Measurements from ENCODE around the gene PNN. TPM values are rescaled to one million over a fixed set of nuclear protein-coding genes. Genes with fewer than 3 reads are reported as not detected.
"Not testable (repeated sequence)": the region's sequence is repeated elsewhere in the genome, so short reads cannot be mapped to it uniquely, and the experiment has no call there.

Gene PNN
- total RNA-seq, 1 donor from 2014 or later = 12.9 TPM

DNA sequence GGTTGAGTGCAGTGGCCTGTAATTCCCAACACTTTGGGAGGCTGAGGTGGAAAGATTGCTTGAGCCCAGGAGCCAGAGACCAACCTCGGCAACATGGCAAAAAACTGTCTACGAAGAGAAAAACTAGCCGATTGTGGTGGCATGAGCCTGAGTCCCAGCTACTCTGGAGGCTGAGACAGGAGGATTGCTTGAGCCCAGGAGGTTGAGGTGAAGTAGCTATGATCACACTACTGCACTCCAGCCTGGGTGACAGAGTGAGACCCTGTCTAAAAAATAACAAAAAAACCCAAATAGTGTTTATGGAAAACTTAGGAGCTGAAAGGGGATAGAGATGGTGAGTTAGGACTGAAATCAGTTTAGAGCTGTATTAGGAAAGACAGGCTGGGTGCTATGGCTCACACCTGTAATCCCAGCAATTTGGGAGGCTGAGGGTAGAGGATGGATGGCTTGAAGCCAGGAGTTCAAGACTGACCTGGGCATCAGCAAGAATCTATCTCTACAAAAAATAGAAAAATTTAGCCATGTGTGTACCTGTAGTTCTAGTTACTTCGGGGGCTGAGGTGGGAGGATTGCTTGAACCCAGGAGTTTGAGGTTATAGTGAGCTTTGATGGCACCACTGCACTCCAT, 9.7 kb downstream of the PNN start:
- Histone ChIP-seq H3K27me3 (ENCODE audit: control insufficient read depth, insufficient read depth, low read length) (no peaks in the 10 kb centered on the region), H3K4me3 (ENCODE audit: low read depth, low read length) (no peak overlapping the region), H3K36me3 (ENCODE audit: control insufficient read depth, insufficient read depth, low read length) (peaks cover 16% of the 10 kb centered on the region)
- TF ChIP-seq CTCF (IDR thresholded peaks at IDR 0.05; ENCODE audit: insufficient read depth, low read length, severe bottlenecking) = no peak
- no peak for DNase-seq (ENCODE audit: low read depth)
- no peak for FAIRE-seq

- FAIRE-seq (no peak), DNase-seq (ENCODE audit: low read depth) (no peak)
- no peak for TF ChIP-seq CTCF (IDR thresholded peaks at IDR 0.05; ENCODE audit: insufficient read depth, low read length, severe bottlenecking)
- H3K27me3 ChIP-seq (ENCODE audit: control insufficient read depth, insufficient read depth, low read length) = no peaks in the 10 kb centered on the region
- no peak overlapping the region for H3K4me3 ChIP-seq (ENCODE audit: low read depth, low read length)
- peaks cover 15% of the 10 kb centered on the region for H3K36me3 ChIP-seq (ENCODE audit: control insufficient read depth, insufficient read depth, low read length)
These were observed 10.4 kb downstream of the PNN start for GRCh38 chr14:39185256-39186049.

GRCh38 chr14:39186941-39187525, 12.0 kb downstream of the PNN start:
- FAIRE-seq = no peak

GRCh38 chr14:39203659-39204606, 28.9 kb downstream of the PNN start:
- H3K4me3 ChIP-seq (ENCODE audit: low read depth, low read length) = no peak overlapping the region
- no peak for TF ChIP-seq CTCF (IDR thresholded peaks at IDR 0.05; ENCODE audit: insufficient read depth, low read length, severe bottlenecking)
- no peaks in the 10 kb centered on the region for H3K36me3 ChIP-seq (ENCODE audit: control insufficient read depth, insufficient read depth, low read length)
- FAIRE-seq (no peak), DNase-seq (ENCODE audit: low read depth) (peak; percentile 89)
- no peaks in the 10 kb centered on the region for H3K27me3 ChIP-seq (ENCODE audit: control insufficient read depth, insufficient read depth, low read length)

More at GRCh38 chr14:39186941-39187525, 12.0 kb downstream of the PNN start:
- Histone ChIP-seq H3K27me3 (ENCODE audit: control insufficient read depth, insufficient read depth, low read length) (no peaks in the 10 kb centered on the region), H3K4me3 (ENCODE audit: low read depth, low read length) (no peak overlapping the region), H3K36me3 (ENCODE audit: control insufficient read depth, insufficient read depth, low read length) (peaks cover 5% of the 10 kb centered on the region)
- no peak for TF ChIP-seq CTCF (IDR thresholded peaks at IDR 0.05; ENCODE audit: insufficient read depth, low read length, severe bottlenecking)
- no peak for DNase-seq (ENCODE audit: low read depth)

DNA sequence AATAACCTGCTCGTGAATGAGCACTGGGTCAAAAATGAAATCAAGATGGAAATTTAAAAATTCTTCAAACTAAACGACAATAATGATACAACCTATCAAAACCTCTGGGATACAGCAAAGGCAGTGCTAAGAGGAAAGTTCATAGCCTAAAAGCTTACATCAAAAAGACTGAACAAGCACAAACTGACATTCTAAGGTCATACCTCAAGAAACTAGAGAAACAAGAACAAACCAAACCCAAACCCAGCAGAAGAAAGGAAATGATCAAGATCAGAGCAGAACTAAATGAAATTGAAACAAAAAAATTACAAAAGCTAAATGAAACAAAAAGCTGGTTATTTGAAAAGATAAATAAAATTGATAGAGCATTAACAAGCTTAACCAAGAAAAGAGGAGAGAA, 32.4 kb downstream of the PNN start:
- not testable (repeated sequence) for H3K4me3 ChIP-seq (ENCODE audit: low read depth, low read length); H3K27me3 ChIP-seq (ENCODE audit: control insufficient read depth, insufficient read depth, low read length); DNase-seq (ENCODE audit: low read depth); FAIRE-seq; H3K36me3 ChIP-seq (ENCODE audit: control insufficient read depth, insufficient read depth, low read length)

All from bronchial epithelial cell (primary cell).